GM12874 (cell line): ENCODE measurements around the gene MRO.

Experiments
- CTCF ChIP-seq: IDR thresholded peaks from 2 replicates; pipeline ENCODE4 v1.5.1; 2011; ENCODE audit warnings: low read depth, mild to moderate bottlenecking, control low read depth, low read length, moderate library complexity; ENCODE audit not compliant: insufficient read depth

The MRO gene

DNA sequence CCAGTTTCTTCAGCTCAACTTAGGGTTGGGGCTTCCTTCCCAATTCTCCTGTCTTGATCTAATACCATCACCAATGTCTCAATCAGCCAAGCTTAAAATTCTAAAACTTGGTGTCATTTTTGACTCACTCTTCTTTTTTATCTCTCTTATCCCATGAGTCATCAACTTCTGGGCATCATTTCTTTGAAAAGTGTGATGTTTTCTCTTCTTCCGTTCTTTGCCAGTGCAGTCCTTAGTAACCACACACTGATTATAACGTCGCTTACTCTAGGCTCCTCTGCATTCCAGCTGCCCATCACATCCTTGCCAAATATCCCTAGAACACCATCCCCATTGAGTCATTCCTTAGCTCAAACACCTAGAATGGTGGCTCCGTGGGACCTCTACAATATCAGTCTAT is 27.4 kb upstream of the MRO start:
- TF ChIP-seq CTCF, result no peak

- no peak for TF ChIP-seq CTCF
Observed at GRCh38 chr18:50844960-50845359, 25.1 kb upstream of the MRO start.

DNA sequence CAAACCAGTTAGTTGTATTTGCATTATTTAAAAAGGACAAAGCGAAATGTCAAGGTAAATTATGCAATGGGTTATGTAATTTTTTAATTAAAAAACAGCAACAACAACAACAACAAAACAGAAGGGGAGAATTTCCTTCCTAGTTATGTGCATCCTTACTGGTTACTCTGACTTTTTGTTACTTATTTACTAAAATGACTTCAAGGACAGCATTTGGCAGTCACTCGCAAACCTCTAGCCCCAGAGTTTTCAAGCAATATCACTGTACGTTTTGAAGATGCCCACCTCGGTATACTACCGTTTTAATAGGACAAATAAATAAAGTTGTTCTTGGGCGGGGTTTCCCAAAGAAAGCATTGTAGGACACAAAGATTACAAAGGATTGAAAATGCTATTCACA is 24.7 kb upstream of the MRO start:
- TF ChIP-seq CTCF, result no peak

DNA sequence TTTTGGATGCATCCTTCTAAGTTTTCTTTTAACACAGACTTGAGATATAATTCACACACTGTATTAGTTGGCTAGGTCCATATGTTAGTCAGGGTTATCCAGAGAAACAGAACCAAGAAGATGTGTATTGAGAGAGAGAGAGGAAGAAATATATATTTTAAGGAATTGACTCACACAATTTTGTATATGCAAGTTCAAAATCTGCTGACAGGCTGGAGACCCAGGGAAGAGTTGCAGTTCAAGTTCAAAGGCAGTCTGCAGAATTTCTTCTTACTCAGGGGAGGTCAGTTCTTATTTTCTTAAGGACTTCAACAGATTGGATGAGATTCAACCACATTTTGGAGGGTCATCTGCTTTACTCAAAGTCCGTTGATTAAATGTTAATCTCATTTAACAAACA is 23.0 kb upstream of the MRO start:
- TF ChIP-seq CTCF, result no peak

GRCh38 chr18:50839996-50840395 is 20.2 kb upstream of the MRO start:
- TF ChIP-seq CTCF, result no peak

DNA sequence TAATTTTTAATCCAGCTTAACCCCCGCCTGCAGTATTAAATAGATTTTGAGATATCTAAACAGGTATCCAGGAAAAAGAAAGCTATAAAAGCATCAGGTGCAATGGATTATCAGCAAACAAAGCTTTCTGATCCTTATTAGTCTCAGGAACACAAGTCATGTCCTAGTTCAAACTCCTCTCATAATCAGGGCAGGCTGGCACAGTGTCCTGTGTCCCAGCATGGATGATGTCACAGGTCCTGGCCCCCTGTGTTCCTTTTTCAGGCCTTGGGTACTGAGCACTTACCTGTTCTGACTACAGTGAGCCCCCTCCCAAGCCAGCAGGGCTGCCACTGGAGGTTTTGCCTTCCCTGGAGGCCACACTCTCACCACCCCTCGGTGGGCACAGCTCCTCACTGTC is 19.5 kb upstream of the MRO start:
- no peak for TF ChIP-seq CTCF

DNA sequence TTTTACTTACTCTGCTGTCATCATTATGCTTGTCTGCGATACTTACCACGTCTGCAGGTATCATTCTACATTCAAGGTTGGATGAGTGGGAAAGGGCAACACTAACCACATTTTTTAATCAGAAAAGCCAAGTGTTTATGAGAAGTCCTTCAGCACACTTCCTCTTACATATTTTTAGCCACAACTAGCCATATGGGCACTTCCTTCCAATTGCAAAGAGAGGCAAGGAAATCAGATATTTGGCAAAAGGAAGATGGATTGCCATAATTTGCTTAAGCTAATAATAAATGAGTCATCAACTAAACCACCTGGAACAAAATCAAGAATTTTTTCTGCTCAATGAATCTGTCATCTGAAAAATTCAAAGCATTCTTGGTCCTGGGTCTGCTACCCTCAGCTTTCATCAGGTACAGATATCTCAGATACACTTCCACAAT is 16.7 kb upstream of the MRO start:
- TF ChIP-seq CTCF, result no peak

DNA sequence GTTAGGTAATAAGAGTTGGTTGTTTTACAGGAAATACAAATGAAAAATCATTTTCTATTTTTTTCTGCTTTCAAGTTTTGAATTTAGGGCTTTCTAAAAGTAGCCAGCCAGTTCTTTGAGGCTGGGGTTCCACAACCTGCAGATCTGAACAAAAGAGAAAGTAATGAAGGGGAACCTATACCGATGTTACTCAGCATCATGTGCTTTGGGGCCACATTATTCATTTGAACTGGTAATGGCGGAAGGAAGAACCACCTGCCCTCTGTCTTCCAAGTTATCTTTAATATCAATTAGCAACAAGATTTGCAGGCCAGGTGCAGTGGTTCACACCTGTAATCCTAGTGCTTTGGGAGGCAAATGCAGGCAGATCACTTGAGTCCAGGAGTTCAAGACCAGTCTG is 12.9 kb upstream of the MRO start:
- no peak for TF ChIP-seq CTCF
